Breast epithelium (tissue), 3 donors: ENCODE measurements around the gene MYO1F.

Source experiments
- POLR2A ChIP-seq: fragments of 450-650 bp; IDR thresholded peaks from one replicate; pipeline ENCODE4 v1.6.1; 2016; ENCODE audit warnings: antibody characterized with exemption, mild to moderate bottlenecking, moderate library complexity
- POLR2AphosphoS5 ChIP-seq, 3 donors: sonication (generic); formaldehyde crosslinking; IDR thresholded peaks; one replicate each; pipeline ENCODE4 v1.6.1; 2017; ENCODE audit warnings: antibody characterized with exemption in 3 of 3
- TF ChIP-seq, protein P1 (sequence below), 3 donors: fragments of 450-650 bp; IDR thresholded peaks; one replicate each; pipeline ENCODE4 v1.5.1; 2016 to 2017; ENCODE audit warnings: antibody characterized with exemption in 3 of 3, mild to moderate bottlenecking in 3 of 3, moderate library complexity in 3 of 3

DNA sequence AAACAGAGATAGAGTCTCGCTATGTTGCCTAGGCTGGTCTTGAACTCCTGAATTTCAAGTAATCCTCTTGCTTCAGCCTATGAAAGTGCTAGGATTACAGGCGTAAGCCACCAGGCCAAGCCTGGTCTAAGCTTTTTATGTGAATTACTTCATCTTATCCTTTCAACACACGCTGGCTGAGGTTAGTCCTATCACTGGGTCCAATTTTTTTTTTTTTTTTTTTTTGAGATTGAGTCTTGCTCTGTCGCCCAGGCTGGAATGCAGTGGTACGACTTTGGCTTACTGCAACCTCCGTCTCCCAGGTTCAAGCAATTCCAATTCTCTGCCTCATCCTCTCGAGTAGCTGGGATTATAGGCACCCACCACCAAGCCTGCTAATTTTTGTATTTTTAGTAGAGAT, 10.4 kb downstream of the MYO1F start:
- TF ChIP-seq, protein P1, sequence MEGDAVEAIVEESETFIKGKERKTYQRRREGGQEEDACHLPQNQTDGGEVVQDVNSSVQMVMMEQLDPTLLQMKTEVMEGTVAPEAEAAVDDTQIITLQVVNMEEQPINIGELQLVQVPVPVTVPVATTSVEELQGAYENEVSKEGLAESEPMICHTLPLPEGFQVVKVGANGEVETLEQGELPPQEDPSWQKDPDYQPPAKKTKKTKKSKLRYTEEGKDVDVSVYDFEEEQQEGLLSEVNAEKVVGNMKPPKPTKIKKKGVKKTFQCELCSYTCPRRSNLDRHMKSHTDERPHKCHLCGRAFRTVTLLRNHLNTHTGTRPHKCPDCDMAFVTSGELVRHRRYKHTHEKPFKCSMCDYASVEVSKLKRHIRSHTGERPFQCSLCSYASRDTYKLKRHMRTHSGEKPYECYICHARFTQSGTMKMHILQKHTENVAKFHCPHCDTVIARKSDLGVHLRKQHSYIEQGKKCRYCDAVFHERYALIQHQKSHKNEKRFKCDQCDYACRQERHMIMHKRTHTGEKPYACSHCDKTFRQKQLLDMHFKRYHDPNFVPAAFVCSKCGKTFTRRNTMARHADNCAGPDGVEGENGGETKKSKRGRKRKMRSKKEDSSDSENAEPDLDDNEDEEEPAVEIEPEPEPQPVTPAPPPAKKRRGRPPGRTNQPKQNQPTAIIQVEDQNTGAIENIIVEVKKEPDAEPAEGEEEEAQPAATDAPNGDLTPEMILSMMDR (IDR thresholded peaks at IDR 0.05) = no peak
- no peak for TF ChIP-seq POLR2A
- TF ChIP-seq POLR2AphosphoS5 (IDR thresholded peaks at IDR 0.05) = no peak
